HepG2 (cell line): ENCODE measurements around the gene BABAM1. TPM values are rescaled to one million over a fixed set of nuclear protein-coding genes. Genes with fewer than 3 reads are reported as not detected.

Experiments
- HDAC1 ChIP-seq: sonication (generic); formaldehyde crosslinking; IDR thresholded peaks from 2 replicates; pipeline ENCODE4 v1.5.1; 2020; ENCODE audit warnings: mild to moderate bottlenecking, missing genetic modification reagents
- HIVEP1 ChIP-seq: sonication (generic); formaldehyde crosslinking; IDR thresholded peaks from 2 replicates; pipeline ENCODE4 v1.4.0; 2020; ENCODE audit warnings: mild to moderate bottlenecking, missing genetic modification reagents
- MLLT10 ChIP-seq: sonication (generic); formaldehyde crosslinking; IDR thresholded peaks from 2 replicates; pipeline ENCODE4 v1.4.0; 2020; ENCODE audit warnings: missing genetic modification reagents
- PPARG ChIP-seq: conservative IDR thresholded peaks from 2 replicates; pipeline ENCODE4 v1.6.1; 2016; ENCODE audit warnings: missing biosample characterization, missing genetic modification reagents
- REL ChIP-seq: sonication (generic); formaldehyde crosslinking; conservative IDR thresholded peaks from 2 replicates; pipeline ENCODE4 v1.8.0; 2022; ENCODE audit warnings: mild to moderate bottlenecking, missing genetic modification reagents, moderate library complexity
- SAP130 ChIP-seq: IDR thresholded peaks from 2 replicates; pipeline ENCODE4 v1.6.1; 2016; ENCODE audit warnings: low read depth
- SMYD3 ChIP-seq: sonication (generic); formaldehyde crosslinking; IDR thresholded peaks from 2 replicates; pipeline ENCODE4 v1.8.1; 2023; ENCODE audit warnings: mild to moderate bottlenecking, missing genetic modification reagents
- SOX13 ChIP-seq, 3 experiments: fragments of 450-650 bp in 1 of 3; sonication (generic) in 1 of 3; formaldehyde crosslinking in 1 of 3; IDR thresholded peaks in 2 of 3; conservative IDR thresholded peaks in 1 of 3; 2 replicates each; pipeline versions ENCODE4 v1.5.0 to v1.6.1; 2016 to 2020; ENCODE audit warnings: antibody characterized with exemption in 1 of 3, mild to moderate bottlenecking in 1 of 3, missing compliant biosample characterization in 1 of 3, missing genetic modification reagents in 1 of 3, moderate library complexity in 1 of 3
- SOX5 ChIP-seq: IDR thresholded peaks from 2 replicates; pipeline ENCODE4 v1.6.1; 2016; ENCODE audit warnings: borderline replicate concordance
- SOX6 ChIP-seq, 2 experiments: fragments of 450-650 bp in 1 of 2; sonication (generic) in 1 of 2; formaldehyde crosslinking in 1 of 2; IDR thresholded peaks; 2 replicates each; pipeline versions ENCODE4 v1.4.0 to v1.6.1; 2017 to 2020; ENCODE audit warnings: antibody characterized with exemption in 1 of 2, mild to moderate bottlenecking in 1 of 2, missing genetic modification reagents in 1 of 2
- STAG1 ChIP-seq: sonication (generic); formaldehyde crosslinking; IDR thresholded peaks from 2 replicates; pipeline ENCODE4 v1.4.0; 2020; ENCODE audit warnings: missing genetic modification reagents
- TBX3 ChIP-seq: fragments of 450-650 bp; IDR thresholded peaks from 2 replicates; pipeline ENCODE4 v1.6.1; 2017; ENCODE audit warnings: antibody characterized with exemption, mild to moderate bottlenecking, inconsistent platforms, borderline replicate concordance
- TGIF2 ChIP-seq: IDR thresholded peaks from 2 replicates; pipeline ENCODE4 v1.6.1; 2016; ENCODE audit warnings: control low read depth, missing compliant biosample characterization
- THYN1 ChIP-seq: sonication (generic); formaldehyde crosslinking; IDR thresholded peaks from 2 replicates; pipeline ENCODE4 v1.8.1; 2023; ENCODE audit warnings: low read depth, mild to moderate bottlenecking, moderate library complexity, missing genetic modification reagents, borderline replicate concordance
- ZEB1 ChIP-seq: IDR thresholded peaks from 2 replicates; pipeline ENCODE4 v1.6.1; 2012; ENCODE audit warnings: mild to moderate bottlenecking, low read depth, inconsistent platforms; ENCODE audit not compliant: insufficient replicate concordance
- ZMYM3 ChIP-seq: sonication (generic); formaldehyde crosslinking; IDR thresholded peaks from 2 replicates; pipeline ENCODE4 v1.5.1; 2020; ENCODE audit warnings: mild to moderate bottlenecking, missing genetic modification reagents
- ZNF20 ChIP-seq: sonication (generic); formaldehyde crosslinking; IDR thresholded peaks from 2 replicates; pipeline ENCODE4 v1.4.0; 2020; ENCODE audit warnings: mild to moderate bottlenecking, moderate library complexity, missing genetic modification reagents
- ZNF251 ChIP-seq: sonication (generic); formaldehyde crosslinking; IDR thresholded peaks from 2 replicates; pipeline ENCODE4 v1.9.0; 2021; ENCODE audit warnings: mild to moderate bottlenecking, missing genetic modification reagents
- ZNF274 ChIP-seq: sonication (generic); formaldehyde crosslinking; IDR thresholded peaks from 2 replicates; pipeline ENCODE4 v1.5.1; 2020; ENCODE audit warnings: mild to moderate bottlenecking, missing genetic modification reagents
- ZNF546 ChIP-seq: sonication (generic); formaldehyde crosslinking; conservative IDR thresholded peaks from 2 replicates; pipeline ENCODE4 v1.8.1; 2023; ENCODE audit warnings: mild to moderate bottlenecking, missing genetic modification reagents
- ZNF670 ChIP-seq: sonication (generic); formaldehyde crosslinking; IDR thresholded peaks from 2 replicates; pipeline ENCODE4 v1.8.0; 2022; ENCODE audit warnings: mild to moderate bottlenecking, missing genetic modification reagents, borderline replicate concordance
- ZNF761 ChIP-seq: sonication (generic); formaldehyde crosslinking; conservative IDR thresholded peaks from 2 replicates; pipeline ENCODE4 v1.4.0; 2020; ENCODE audit warnings: mild to moderate bottlenecking, missing genetic modification reagents
- polyA plus RNA-seq, 8 experiments: library from polyadenylated mRNA; depleted of rRNA in 3 of 8; stranded (reverse) in 7 of 8; unstranded in 1 of 8; fragments of >200 nt; fragmentation: Illumina TruSeq in 4 of 8; extraction: Trizol in 4 of 8; gene quantifications; 2 replicates each; pipeline versions ENCODE4 v1.2.1 to v1.2.3, GENCODE V29; 2011 to 2016; ENCODE audit warnings: low read depth in 4 of 8, missing spikeins in 1 of 8, mixed read lengths in 1 of 8; ENCODE audit not compliant: insufficient read depth in 1 of 8
- total RNA-seq, 5 experiments: library from RNA; depleted of rRNA; stranded (reverse); fragments of >200 nt; fragmentation: Illumina TruSeq; extraction: Trizol; gene quantifications; 2 replicates each; pipeline ENCODE4 v1.2.3, GENCODE V29; 2016; ENCODE audit warnings: low read depth in 1 of 5
- TF ChIP-seq, protein P1 (sequence below), 2 experiments: sonication (generic) in 1 of 2; formaldehyde crosslinking in 1 of 2; IDR thresholded peaks; 2 replicates each; pipeline versions ENCODE4 v1.5.1 to v1.6.1; 2011 to 2020; ENCODE audit warnings: borderline replicate concordance in 1 of 2, low read depth in 1 of 2, low read length in 1 of 2, mild to moderate bottlenecking in 1 of 2, missing genetic modification reagents in 1 of 2, moderate library complexity in 1 of 2
- TF ChIP-seq, protein P2 (sequence below): sonication (generic); formaldehyde crosslinking; IDR thresholded peaks from 2 replicates; pipeline ENCODE4 v1.4.0; 2020; ENCODE audit warnings: missing genetic modification reagents
- TF ChIP-seq, protein P3 (sequence below): sonication (generic); formaldehyde crosslinking; IDR thresholded peaks from 2 replicates; pipeline ENCODE4 v1.5.0; 2020; ENCODE audit warnings: missing genetic modification reagents

The BABAM1 gene
- total and polyA plus RNA-seq, 2 of the 13 experiments (the other 11 are each of a cell fraction or from before 2014, with no cell fraction given) = 70.0 to 82.0 TPM

DNA sequence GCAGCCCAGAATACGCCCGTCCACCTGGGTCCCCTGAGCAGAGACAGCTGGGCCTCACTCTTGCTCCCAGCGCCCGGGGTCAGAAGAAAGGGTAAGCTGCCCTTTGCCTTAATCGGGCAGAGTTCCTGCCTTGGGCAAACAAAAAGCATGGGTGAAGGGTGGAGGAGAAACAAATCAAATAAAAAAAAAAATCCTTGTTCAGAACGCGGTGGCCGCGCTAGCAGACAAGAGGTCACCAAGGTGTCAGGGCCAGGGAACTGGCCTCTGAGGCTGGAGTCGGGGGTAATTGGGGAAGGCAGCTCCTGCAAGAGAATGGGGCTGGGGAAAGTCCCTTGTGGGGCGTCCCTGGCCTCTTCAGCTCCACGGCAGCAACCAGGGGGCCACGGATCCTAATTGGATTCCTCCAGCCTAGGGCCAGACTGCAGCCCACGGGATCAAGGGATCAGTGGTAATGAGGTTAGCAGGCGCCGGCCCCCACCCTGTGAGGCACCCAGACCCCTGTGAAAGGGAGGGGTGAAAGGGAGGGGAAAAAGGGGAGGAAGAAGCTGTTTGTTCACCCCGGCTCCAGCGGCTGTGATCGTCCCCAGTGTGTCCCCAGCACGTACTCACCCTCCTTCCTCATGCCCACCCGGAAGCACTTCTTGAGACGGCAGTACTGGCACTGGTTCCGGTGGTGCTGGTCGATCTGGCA, 27.0 kb upstream of the BABAM1 start (continued):
- TF ChIP-seq, protein P1, sequence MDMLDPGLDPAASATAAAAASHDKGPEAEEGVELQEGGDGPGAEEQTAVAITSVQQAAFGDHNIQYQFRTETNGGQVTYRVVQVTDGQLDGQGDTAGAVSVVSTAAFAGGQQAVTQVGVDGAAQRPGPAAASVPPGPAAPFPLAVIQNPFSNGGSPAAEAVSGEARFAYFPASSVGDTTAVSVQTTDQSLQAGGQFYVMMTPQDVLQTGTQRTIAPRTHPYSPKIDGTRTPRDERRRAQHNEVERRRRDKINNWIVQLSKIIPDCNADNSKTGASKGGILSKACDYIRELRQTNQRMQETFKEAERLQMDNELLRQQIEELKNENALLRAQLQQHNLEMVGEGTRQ (IDR thresholded peaks at IDR 0.05; ENCODE audit: low read depth, low read length) = no peak
- TF ChIP-seq, protein P1 (CRISPR knock-in tag; IDR thresholded peaks at IDR 0.05; ENCODE audit: borderline replicate concordance) = no peak
- TF ChIP-seq, protein P2, sequence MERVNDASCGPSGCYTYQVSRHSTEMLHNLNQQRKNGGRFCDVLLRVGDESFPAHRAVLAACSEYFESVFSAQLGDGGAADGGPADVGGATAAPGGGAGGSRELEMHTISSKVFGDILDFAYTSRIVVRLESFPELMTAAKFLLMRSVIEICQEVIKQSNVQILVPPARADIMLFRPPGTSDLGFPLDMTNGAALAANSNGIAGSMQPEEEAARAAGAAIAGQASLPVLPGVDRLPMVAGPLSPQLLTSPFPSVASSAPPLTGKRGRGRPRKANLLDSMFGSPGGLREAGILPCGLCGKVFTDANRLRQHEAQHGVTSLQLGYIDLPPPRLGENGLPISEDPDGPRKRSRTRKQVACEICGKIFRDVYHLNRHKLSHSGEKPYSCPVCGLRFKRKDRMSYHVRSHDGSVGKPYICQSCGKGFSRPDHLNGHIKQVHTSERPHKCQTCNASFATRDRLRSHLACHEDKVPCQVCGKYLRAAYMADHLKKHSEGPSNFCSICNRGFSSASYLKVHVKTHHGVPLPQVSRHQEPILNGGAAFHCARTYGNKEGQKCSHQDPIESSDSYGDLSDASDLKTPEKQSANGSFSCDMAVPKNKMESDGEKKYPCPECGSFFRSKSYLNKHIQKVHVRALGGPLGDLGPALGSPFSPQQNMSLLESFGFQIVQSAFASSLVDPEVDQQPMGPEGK (CRISPR knock-in tag) = peak; percentile 80
- TF ChIP-seq HIVEP1 (CRISPR knock-in tag) (0 out of 2 replicates have a peak, but pooled peaks have one; percentile 41), ZNF251 (CRISPR knock-in tag) (no peak), SMYD3 (CRISPR knock-in tag) (no peak), REL (no peak), SOX6 (IDR thresholded peaks at IDR 0.05) (no peak), SOX6 (CRISPR knock-in tag; IDR thresholded peaks at IDR 0.05) (peak; percentile 63; the same call in 1 of the 2 replicates), THYN1 (CRISPR knock-in tag) (no peak), TBX3 (0 out of 2 replicates have a peak, but pooled peaks have one; percentile 47), ZNF546 (CRISPR knock-in tag) (0 out of 2 replicates have a peak, but pooled peaks have one; percentile 44), ZNF761 (CRISPR knock-in tag) (no peak), SOX13 (IDR thresholded peaks at IDR 0.05) (no peak), SOX13 (CRISPR knock-in tag; conservative IDR thresholded peaks at IDR 0.05 in 1 of 2, IDR thresholded peaks at IDR 0.05 in 1 of 2) (peak in 1 of 2 experiments; percentile 53; a peak in 2 of 4 replicates), HDAC1 (CRISPR knock-in tag) (peak; percentile 68), ZNF670 (CRISPR knock-in tag) (peak; percentile 38; the same call in 1 of the 2 replicates), SAP130 (CRISPR knock-in tag) (peak; percentile 59), STAG1 (CRISPR knock-in tag) (0 out of 2 replicates have a peak, but pooled peaks have one; percentile 9), TGIF2 (no peak), SOX5 (peak; percentile 37; the same call in 1 of the 2 replicates), ZNF274 (no peak), MLLT10 (no peak), ZMYM3 (CRISPR knock-in tag) (peak; percentile 56; the same call in 1 of the 2 replicates), ZEB1 (no peak), ZNF20 (no peak), PPARG (CRISPR knock-in tag) (peak; percentile 88)
- TF ChIP-seq, protein P3, sequence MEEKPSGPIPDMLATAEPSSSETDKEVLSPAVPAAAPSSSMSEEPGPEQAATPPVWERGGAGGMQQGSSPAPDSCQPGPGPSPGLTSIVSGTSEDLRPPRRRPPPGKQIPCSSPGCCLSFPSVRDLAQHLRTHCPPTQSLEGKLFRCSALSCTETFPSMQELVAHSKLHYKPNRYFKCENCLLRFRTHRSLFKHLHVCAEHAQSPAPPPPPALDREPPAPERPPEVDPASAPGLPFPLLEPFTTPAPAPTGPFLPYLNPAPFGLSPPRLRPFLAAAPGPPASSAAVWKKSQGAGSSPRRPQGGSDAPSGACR (CRISPR knock-in tag) = 0 out of 2 replicates have a peak, but pooled peaks have one; percentile 29
